Transverse colon (tissue), 4 donors: ENCODE measurements around the gene MED27.

Experiments used
- EP300 ChIP-seq: sonication (generic); formaldehyde crosslinking; IDR thresholded peaks from one replicate; pipeline ENCODE4 v1.6.1; 2017; ENCODE audit warnings: antibody characterized with exemption, low read depth
- POLR2A ChIP-seq: fragments of 450-650 bp; IDR thresholded peaks from one replicate; pipeline ENCODE4 v1.6.1; 2016; ENCODE audit warnings: antibody characterized with exemption, mild to moderate bottlenecking, moderate library complexity
- POLR2AphosphoS5 ChIP-seq, 3 donors: sonication (generic); formaldehyde crosslinking; IDR thresholded peaks; one replicate each; pipeline ENCODE4 v1.6.1; 2016; ENCODE audit warnings: antibody characterized with exemption in 3 of 3
- TF ChIP-seq, protein P1 (sequence below), 5 experiments: fragments of 200-600 bp in 3 of 5; fragments of 450-650 bp in 2 of 5; sonication (generic) in 3 of 5; IDR thresholded peaks; 1 replicate in 2 of 5; 2 replicates in 3 of 5; pipeline ENCODE4 v1.5.1; 2016 to 2017; ENCODE audit warnings: antibody characterized with exemption in 5 of 5, inconsistent platforms in 3 of 5, mild to moderate bottlenecking in 2 of 5, moderate library complexity in 1 of 5

DNA sequence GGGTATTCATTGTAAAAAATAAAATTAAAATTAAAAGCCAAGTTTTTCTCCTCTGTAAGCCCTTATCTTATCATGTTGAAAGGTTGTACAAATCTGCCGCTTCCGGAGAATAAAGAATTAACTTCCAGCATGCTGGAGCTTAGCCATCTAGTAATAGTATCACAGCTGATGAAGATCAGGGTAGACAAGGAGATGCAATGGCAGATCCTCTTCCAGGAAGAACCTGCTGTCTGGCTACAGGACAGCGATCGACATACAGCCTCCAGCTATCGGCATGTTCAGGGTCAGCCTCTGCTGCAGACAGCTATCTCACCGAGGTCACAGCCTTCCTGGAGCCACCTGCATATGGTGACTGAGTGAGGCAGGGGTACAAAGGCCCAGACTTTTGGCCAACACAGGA is 82.6 kb downstream of the MED27 start:
- TF ChIP-seq EP300, result no peak
- TF ChIP-seq, protein P1, sequence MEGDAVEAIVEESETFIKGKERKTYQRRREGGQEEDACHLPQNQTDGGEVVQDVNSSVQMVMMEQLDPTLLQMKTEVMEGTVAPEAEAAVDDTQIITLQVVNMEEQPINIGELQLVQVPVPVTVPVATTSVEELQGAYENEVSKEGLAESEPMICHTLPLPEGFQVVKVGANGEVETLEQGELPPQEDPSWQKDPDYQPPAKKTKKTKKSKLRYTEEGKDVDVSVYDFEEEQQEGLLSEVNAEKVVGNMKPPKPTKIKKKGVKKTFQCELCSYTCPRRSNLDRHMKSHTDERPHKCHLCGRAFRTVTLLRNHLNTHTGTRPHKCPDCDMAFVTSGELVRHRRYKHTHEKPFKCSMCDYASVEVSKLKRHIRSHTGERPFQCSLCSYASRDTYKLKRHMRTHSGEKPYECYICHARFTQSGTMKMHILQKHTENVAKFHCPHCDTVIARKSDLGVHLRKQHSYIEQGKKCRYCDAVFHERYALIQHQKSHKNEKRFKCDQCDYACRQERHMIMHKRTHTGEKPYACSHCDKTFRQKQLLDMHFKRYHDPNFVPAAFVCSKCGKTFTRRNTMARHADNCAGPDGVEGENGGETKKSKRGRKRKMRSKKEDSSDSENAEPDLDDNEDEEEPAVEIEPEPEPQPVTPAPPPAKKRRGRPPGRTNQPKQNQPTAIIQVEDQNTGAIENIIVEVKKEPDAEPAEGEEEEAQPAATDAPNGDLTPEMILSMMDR (IDR thresholded peaks at IDR 0.05), result no peak
- no peak for TF ChIP-seq POLR2A
- TF ChIP-seq POLR2AphosphoS5 (IDR thresholded peaks at IDR 0.05), result no peak
